SK-N-SH (cell line): ENCODE data around the gene FLT1. TPM values are rescaled to one million over a fixed set of nuclear protein-coding genes. Genes with fewer than 3 reads are reported as not detected.

Source experiments
- polyA plus RNA-seq, 3 experiments: library from polyadenylated mRNA; depleted of rRNA; stranded (reverse); fragments of >200 nt; gene quantifications; 2 replicates each; pipeline ENCODE4 v1.2.3, GENCODE V29; 2012

The FLT1 gene
- polyA plus RNA-seq, 1 of the 3 experiments (the other 2 are of a cell fraction), result 0.20 TPM

Other genes with a start within 250 kb of the FLT1 start
- 37.1 and 39.8 TPM in 2 replicates for gene POMP, start 164.0 kb upstream of the FLT1 start, polyA plus RNA-seq (2012; rRNA removed)
- 2.0 and 3.2 TPM in 2 replicates for gene SLC46A3, start 223.8 kb upstream of the FLT1 start, polyA plus RNA-seq (2012; rRNA removed)